AG04450 (cell line): ENCODE measurements around the gene KIF17. TPM values are rescaled to one million over a fixed set of nuclear protein-coding genes. Genes with fewer than 3 reads are reported as not detected.

ENCODE experiments used
- CTCF ChIA-PET: fragments of 300-600, 350-600 bp; formaldehyde crosslinking; extraction: SDS; loops from one replicate; lab custom pipeline; 2022; ENCODE audit warnings: antibody characterized with exemption, inconsistent platforms; lab: Charles Lee
- POLR2A ChIA-PET: fragments of 350-600 bp; formaldehyde crosslinking; extraction: SDS; loops from one replicate; lab custom pipeline; 2021; ENCODE audit warnings: antibody characterized with exemption, inconsistent platforms; lab: Yijun Ruan, JAX
- DNase-seq: peaks from one replicate; pipeline ENCODE4 v3.0.0-alpha.2; 2011; ENCODE audit warnings: low read depth, low spot score
- H3K27ac ChIP-seq: one replicate; pipeline ENCODE4 v1.5.1; 2012; ENCODE audit warnings: low read depth, low read length, control low read depth
- H3K27me3 ChIP-seq: one replicate; pipeline ENCODE4 v1.6.0; 2012; ENCODE audit warnings: low read length; ENCODE audit not compliant: control insufficient read depth, insufficient read depth
- H3K4me3 ChIP-seq: 2 replicates; pipeline ENCODE4 v1.5.1; 2011; ENCODE audit warnings: mild to moderate bottlenecking, low read depth, low read length, control low read depth
- H3K9me3 ChIP-seq: 2 replicates; pipeline ENCODE4 v1.5.1; 2012; ENCODE audit warnings: low read length; ENCODE audit not compliant: control insufficient read depth, insufficient read depth
- polyA plus RNA-seq: library from polyadenylated mRNA; depleted of rRNA; stranded (reverse); fragments of >200 nt; gene quantifications from 2 replicates; pipeline ENCODE4 v1.2.3, GENCODE V29; 2011
- TF ChIP-seq, protein P1 (sequence below): IDR thresholded peaks from 2 replicates; pipeline ENCODE4 v1.5.1; 2011; ENCODE audit warnings: low read depth, low read length, control low read depth, inconsistent platforms

The KIF17 gene
- polyA plus RNA-seq, 1 experiment: 2.8 TPM

DNA sequence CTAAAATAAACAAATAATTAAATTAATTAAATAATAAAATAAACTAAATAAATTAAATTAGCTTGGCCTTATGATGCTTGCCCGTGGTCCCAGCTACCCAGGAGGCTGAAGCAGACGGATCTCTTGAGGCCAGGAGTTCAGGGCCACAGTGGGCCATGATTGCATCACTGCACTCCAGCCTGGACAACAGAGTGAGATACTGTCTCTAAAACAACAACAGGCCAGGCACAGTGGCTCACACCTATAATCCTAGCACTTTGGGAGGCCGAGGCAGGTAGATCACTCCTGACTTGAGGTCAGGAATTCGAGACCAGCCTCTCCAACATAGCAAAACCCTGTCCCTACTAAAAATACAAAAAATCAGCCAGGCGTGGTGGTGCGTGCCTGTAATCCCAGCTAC, 96.8 kb downstream of the KIF17 start:
- Histone ChIP-seq H3K27ac (no peak overlapping the region), H3K9me3 (no peaks in the 10 kb centered on the region), H3K27me3 (no peaks in the 10 kb centered on the region), H3K4me3 (no peak overlapping the region)
- ChIA-PET CTCF (interaction anchor here (0.7 to 2.3 kb wide), 3 partner anchors 9 to 517 kb away, joined by 3 to 7 read pairs (median 6); no protein-coding TSS in a partner anchor), POLR2A (no interaction called here)
- TF ChIP-seq, protein P1, sequence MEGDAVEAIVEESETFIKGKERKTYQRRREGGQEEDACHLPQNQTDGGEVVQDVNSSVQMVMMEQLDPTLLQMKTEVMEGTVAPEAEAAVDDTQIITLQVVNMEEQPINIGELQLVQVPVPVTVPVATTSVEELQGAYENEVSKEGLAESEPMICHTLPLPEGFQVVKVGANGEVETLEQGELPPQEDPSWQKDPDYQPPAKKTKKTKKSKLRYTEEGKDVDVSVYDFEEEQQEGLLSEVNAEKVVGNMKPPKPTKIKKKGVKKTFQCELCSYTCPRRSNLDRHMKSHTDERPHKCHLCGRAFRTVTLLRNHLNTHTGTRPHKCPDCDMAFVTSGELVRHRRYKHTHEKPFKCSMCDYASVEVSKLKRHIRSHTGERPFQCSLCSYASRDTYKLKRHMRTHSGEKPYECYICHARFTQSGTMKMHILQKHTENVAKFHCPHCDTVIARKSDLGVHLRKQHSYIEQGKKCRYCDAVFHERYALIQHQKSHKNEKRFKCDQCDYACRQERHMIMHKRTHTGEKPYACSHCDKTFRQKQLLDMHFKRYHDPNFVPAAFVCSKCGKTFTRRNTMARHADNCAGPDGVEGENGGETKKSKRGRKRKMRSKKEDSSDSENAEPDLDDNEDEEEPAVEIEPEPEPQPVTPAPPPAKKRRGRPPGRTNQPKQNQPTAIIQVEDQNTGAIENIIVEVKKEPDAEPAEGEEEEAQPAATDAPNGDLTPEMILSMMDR: no peak
- DNase-seq: no peak

GRCh38 chr1:20619999-20620398, 97.8 kb downstream of the KIF17 start:
- H3K27me3 ChIP-seq: no peaks in the 10 kb centered on the region
- ChIA-PET POLR2A (no interaction called here), CTCF (interaction anchor here (1.1 kb wide), 1 partner anchor 45 kb away, joined by 5 read pairs; no protein-coding TSS in a partner anchor)
- H3K27ac ChIP-seq: no peak overlapping the region
- TF ChIP-seq, protein P1: no peak
- DNase-seq: no peak
- no peak overlapping the region for H3K4me3 ChIP-seq
- no peaks in the 10 kb centered on the region for H3K9me3 ChIP-seq

- POLR2A ChIA-PET: no interaction called here
- TF ChIP-seq, protein P1: no peak
- no peak for DNase-seq
- CTCF ChIA-PET: no interaction called here
- no peak overlapping the region for H3K27ac ChIP-seq
- H3K4me3 ChIP-seq: no peak overlapping the region
- H3K9me3 ChIP-seq: no peaks in the 10 kb centered on the region
- H3K27me3 ChIP-seq: no peaks in the 10 kb centered on the region
Observed at GRCh38 chr1:20618550-20618949, 99.3 kb downstream of the KIF17 start.

DNA sequence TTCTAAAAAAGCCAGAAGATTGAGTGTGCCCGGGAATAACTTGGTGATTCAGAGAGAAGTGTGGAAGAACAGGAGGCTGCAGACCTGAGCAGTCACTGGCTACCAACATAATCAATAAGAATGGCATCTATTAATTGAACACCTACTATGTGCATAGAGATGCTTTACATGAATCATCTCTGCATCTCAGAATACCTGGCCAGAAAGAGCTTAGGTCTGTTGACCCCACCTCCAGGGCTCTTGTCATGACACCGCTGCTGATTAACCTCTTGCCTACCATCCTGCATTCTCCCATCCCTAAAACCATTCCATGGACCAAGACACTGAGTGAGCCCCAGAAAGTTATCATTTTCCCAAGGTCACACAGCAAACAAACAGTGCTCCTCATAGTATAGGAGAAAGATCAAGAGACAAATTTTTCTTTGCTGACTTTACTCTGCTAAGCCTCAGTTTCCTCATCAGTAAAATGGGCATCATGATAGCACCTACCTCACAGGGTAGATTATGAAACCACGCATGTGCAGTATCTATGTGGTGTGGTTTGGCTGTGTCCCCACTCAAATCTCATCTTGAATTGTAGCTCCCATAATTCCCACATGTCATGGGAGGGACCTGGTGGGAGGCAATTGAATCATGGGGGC, 100.8 kb downstream of the KIF17 start:
- TF ChIP-seq, protein P1: no peak
- no peak for DNase-seq
- no peaks in the 10 kb centered on the region for H3K27me3 ChIP-seq
- H3K4me3 ChIP-seq: no peak overlapping the region
- POLR2A ChIA-PET: interaction anchor here (0.5 kb wide), 1 partner anchor 29 kb away, joined by 3 read pairs; no protein-coding TSS in a partner anchor
- H3K9me3 ChIP-seq: no peaks in the 10 kb centered on the region
- CTCF ChIA-PET: interaction anchor here (1.2 to 3.6 kb wide), 2 partner anchors 16 to 42 kb away, joined by 5 to 22 read pairs; partner anchors contain the start of gene PINK1
- H3K27ac ChIP-seq: no peak overlapping the region
